GM18520 (cell line): ENCODE results near the gene RPL38.
A peak's percentile ranks its signal among the peaks of the same experiment; 100 is the strongest.

Experiments
- ATAC-seq: cut with Tn5 transposase; IDR thresholded peaks from one replicate; pipeline ENCODE4 v1.9.1; 2021; ENCODE audit not compliant: unreplicated experiment

RPL38 gene

GRCh38 chr17:74203439-74204240 is at the start of gene RPL38:
Gene RPL38, plus strand, starts transcription at chr17:74203678. Its CDS starts 278 bp downstream, at chr17:74203956.
- peak; percentile 65 for ATAC-seq

- no peak for ATAC-seq
These were observed 49.6 kb upstream of the RPL38 start for GRCh38 chr17:74153821-74154430.

- no peak for ATAC-seq
These were observed 46.6 kb upstream of the RPL38 start for GRCh38 chr17:74156878-74157277.

GRCh38 chr17:74157366-74157765 is 46.1 kb upstream of the RPL38 start:
- ATAC-seq, result no peak

- no peak for ATAC-seq
These were observed 44.7 kb upstream of the RPL38 start for GRCh38 chr17:74158761-74159160.

- no peak for ATAC-seq
These were observed 44.1 kb upstream of the RPL38 start for GRCh38 chr17:74159226-74159840.

GRCh38 chr17:74160656-74161502 is 42.6 kb upstream of the RPL38 start:
- ATAC-seq, result no peak

GRCh38 chr17:74161503-74161875 is 42.0 kb upstream of the RPL38 start:
- ATAC-seq, result no peak

GRCh38 chr17:74163271-74163821 is 40.1 kb upstream of the RPL38 start:
- no peak for ATAC-seq

GRCh38 chr17:74163836-74164235 is 39.6 kb upstream of the RPL38 start:
- ATAC-seq, result no peak

- ATAC-seq, result no peak
These were observed 38.9 kb upstream of the RPL38 start for GRCh38 chr17:74164446-74165045.

- no peak for ATAC-seq
These were observed 37.6 kb upstream of the RPL38 start for GRCh38 chr17:74165797-74166365.

GRCh38 chr17:74170924-74171323 is 32.6 kb upstream of the RPL38 start:
- ATAC-seq, result no peak

- no peak for ATAC-seq
These were observed 30.8 kb upstream of the RPL38 start for GRCh38 chr17:74172700-74173099.

- ATAC-seq, result no peak
These were observed 26.9 kb upstream of the RPL38 start for GRCh38 chr17:74176546-74177001.

GRCh38 chr17:74177018-74177450 is 26.4 kb upstream of the RPL38 start:
- ATAC-seq, result no peak

GRCh38 chr17:74179576-74179975 is 23.9 kb upstream of the RPL38 start:
- ATAC-seq, result no peak

GRCh38 chr17:74180336-74180735 is 23.1 kb upstream of the RPL38 start:
- ATAC-seq, result no peak

- no peak for ATAC-seq
These were observed 22.1 kb upstream of the RPL38 start for GRCh38 chr17:74181341-74181740.
